Mesenchymal stem cell (in vitro differentiated cells and primary cell): ENCODE measurements around the gene FNDC10.

Experiments
- DNase-seq: peaks from one replicate; pipeline ENCODE4 v3.0.0-alpha.2; 2013
- H2AFZ ChIP-seq: one replicate; pipeline ENCODE4 v1.6.1; 2013; ENCODE audit warnings: low read depth, mild to moderate bottlenecking, control low read depth, inconsistent platforms, low read length, moderate library complexity
- H2AK5ac ChIP-seq: 2 replicates; pipeline ENCODE4 v1.6.1; 2013; ENCODE audit warnings: low read length, moderate library complexity, mild to moderate bottlenecking, inconsistent platforms; ENCODE audit not compliant: severe bottlenecking
- H2BK120ac ChIP-seq: one replicate; pipeline ENCODE4 v1.6.1; 2013; ENCODE audit warnings: low read depth, mild to moderate bottlenecking, inconsistent platforms, low read length, moderate library complexity
- H2BK12ac ChIP-seq, 2 experiments: one replicate each; pipeline ENCODE4 v1.6.1; 2013; ENCODE audit warnings: inconsistent platforms in 2 of 2, low read length in 2 of 2, mild to moderate bottlenecking in 2 of 2, moderate library complexity in 2 of 2, control low read depth in 1 of 2
- H2BK15ac ChIP-seq: one replicate; pipeline ENCODE4 v1.6.1; 2013; ENCODE audit warnings: mild to moderate bottlenecking, low read depth, inconsistent platforms; ENCODE audit not compliant: poor library complexity, severe bottlenecking
- H2BK5ac ChIP-seq: 2 replicates; pipeline ENCODE4 v1.6.1; 2013; ENCODE audit warnings: low read depth, mild to moderate bottlenecking, low read length, control low read depth, inconsistent platforms; ENCODE audit not compliant: poor library complexity, severe bottlenecking
- H3K14ac ChIP-seq, 2 experiments: one replicate each; pipeline ENCODE4 v1.6.1; 2013; ENCODE audit warnings: inconsistent platforms in 2 of 2, low read length in 2 of 2, control low read depth in 1 of 2, mild to moderate bottlenecking in 1 of 2, moderate library complexity in 1 of 2
- H3K18ac ChIP-seq, 2 experiments: one replicate each; pipeline ENCODE4 v1.6.1; 2013; ENCODE audit warnings: inconsistent platforms in 2 of 2, low read length in 2 of 2, control low read depth in 1 of 2, low read depth in 1 of 2, mild to moderate bottlenecking in 1 of 2
- H3K23ac ChIP-seq, 2 experiments: one replicate each; pipeline ENCODE4 v1.6.1; 2013; ENCODE audit warnings: inconsistent platforms in 2 of 2, low read length in 2 of 2, mild to moderate bottlenecking in 2 of 2, moderate library complexity in 2 of 2, control low read depth in 1 of 2
- H3K27ac ChIP-seq: 2 replicates; pipeline ENCODE4 v1.5.1; 2013; ENCODE audit warnings: mild to moderate bottlenecking, moderate library complexity, low read length, control low read depth, inconsistent platforms; ENCODE audit not compliant: poor library complexity, severe bottlenecking
- H3K27me3 ChIP-seq, 2 experiments: 2 replicates each; pipeline versions ENCODE4 v1.6.1 to v1.7.0; 2013; ENCODE audit warnings: low read length in 2 of 2, mild to moderate bottlenecking in 2 of 2, moderate library complexity in 2 of 2, control low read depth in 1 of 2, inconsistent platforms in 1 of 2; ENCODE audit not compliant: control insufficient read depth in 1 of 2, insufficient read depth in 1 of 2
- H3K36me3 ChIP-seq, 2 experiments: 2 replicates each; pipeline versions ENCODE4 v1.6.1 to v1.7.0; 2013; ENCODE audit warnings: low read length in 2 of 2, control low read depth in 1 of 2, inconsistent platforms in 1 of 2, low read depth in 1 of 2, mild to moderate bottlenecking in 1 of 2; ENCODE audit not compliant: insufficient read depth in 2 of 2, control insufficient read depth in 1 of 2
- H3K4ac ChIP-seq, 2 experiments: one replicate each; pipeline ENCODE4 v1.6.1; 2013; ENCODE audit warnings: inconsistent platforms in 2 of 2, low read length in 2 of 2, mild to moderate bottlenecking in 2 of 2, moderate library complexity in 2 of 2, control low read depth in 1 of 2, low read depth in 1 of 2
- H3K4me1 ChIP-seq: 2 replicates; pipeline ENCODE4 v1.6.1; 2013; ENCODE audit warnings: low read depth, low read length, control low read depth; ENCODE audit not compliant: control insufficient read depth, insufficient read depth
- H3K4me2 ChIP-seq: 2 replicates; pipeline ENCODE4 v1.6.1; 2013; ENCODE audit warnings: low read length, mild to moderate bottlenecking, inconsistent platforms; ENCODE audit not compliant: poor library complexity, severe bottlenecking
- H3K4me3 ChIP-seq, 2 experiments: 2 replicates each; pipeline versions ENCODE4 v1.5.1 to v1.7.0; 2013; ENCODE audit warnings: low read length in 2 of 2, mild to moderate bottlenecking in 2 of 2, control low read depth in 1 of 2, low read depth in 1 of 2; ENCODE audit not compliant: insufficient read depth in 1 of 2
- H3K79me1 ChIP-seq: replicated peaks from 2 replicates; pipeline ENCODE4 v1.6.1; 2013; ENCODE audit warnings: mild to moderate bottlenecking, control low read depth, low read length, inconsistent platforms; ENCODE audit not compliant: poor library complexity, severe bottlenecking
- H3K9ac ChIP-seq: 2 replicates; pipeline ENCODE4 v1.7.0; 2013; ENCODE audit warnings: mild to moderate bottlenecking, low read length, moderate library complexity
- H3K9me3 ChIP-seq: 2 replicates; pipeline ENCODE4 v1.7.0; 2013; ENCODE audit warnings: mild to moderate bottlenecking, low read length; ENCODE audit not compliant: control insufficient read depth
- H4K8ac ChIP-seq: one replicate; pipeline ENCODE4 v1.6.1; 2013; ENCODE audit warnings: inconsistent platforms, mild to moderate bottlenecking, low read length, moderate library complexity
- H4K91ac ChIP-seq: one replicate; pipeline ENCODE4 v1.6.1; 2013; ENCODE audit warnings: mild to moderate bottlenecking, low read length, inconsistent platforms
- WGBS: methylation state at CpG from one replicate; pipeline ENCODE4 v1.1.7; 2013; ENCODE audit warnings: mixed read lengths; 5-methylcytosine and 5-hydroxymethylcytosine counted together

FNDC10 gene

GRCh38 chr1:1563688-1564087 lies 36.2 kb downstream of the FNDC10 start:
- no peak overlapping the region for H4K91ac ChIP-seq
- H3K14ac ChIP-seq = no peak overlapping the region
- no peak overlapping the region for H3K4me2 ChIP-seq
- no peak overlapping the region for H4K8ac ChIP-seq
- H2BK120ac ChIP-seq = no peak overlapping the region
- peaks cover 25% of the 10 kb centered on the region for H3K79me1 ChIP-seq
- peaks cover 67 to 73% of the 10 kb centered on the region in 2 experiments for H3K36me3 ChIP-seq
- H3K27ac ChIP-seq = no peak overlapping the region
- no peaks in the 10 kb centered on the region for H3K9me3 ChIP-seq
- no peak overlapping the region for H3K23ac ChIP-seq
- H3K4ac ChIP-seq = no peak overlapping the region
- H2AK5ac ChIP-seq = no peak overlapping the region
- no peak overlapping the region for H2BK15ac ChIP-seq
- no peak overlapping the region for H3K9ac ChIP-seq
- no peak for DNase-seq
- no peak overlapping the region for H2BK5ac ChIP-seq
- H3K18ac ChIP-seq = no peak overlapping the region
- no peak overlapping the region for H3K4me3 ChIP-seq
- 96% methylated on average over 12 of the region's 12 CpGs for WGBS
- H3K4me1 ChIP-seq = peaks cover 8% of the 10 kb centered on the region
- no peak overlapping the region for H2AFZ ChIP-seq
- H2BK12ac ChIP-seq = no peak overlapping the region
- no peaks in the 10 kb centered on the region for H3K27me3 ChIP-seq

DNA sequence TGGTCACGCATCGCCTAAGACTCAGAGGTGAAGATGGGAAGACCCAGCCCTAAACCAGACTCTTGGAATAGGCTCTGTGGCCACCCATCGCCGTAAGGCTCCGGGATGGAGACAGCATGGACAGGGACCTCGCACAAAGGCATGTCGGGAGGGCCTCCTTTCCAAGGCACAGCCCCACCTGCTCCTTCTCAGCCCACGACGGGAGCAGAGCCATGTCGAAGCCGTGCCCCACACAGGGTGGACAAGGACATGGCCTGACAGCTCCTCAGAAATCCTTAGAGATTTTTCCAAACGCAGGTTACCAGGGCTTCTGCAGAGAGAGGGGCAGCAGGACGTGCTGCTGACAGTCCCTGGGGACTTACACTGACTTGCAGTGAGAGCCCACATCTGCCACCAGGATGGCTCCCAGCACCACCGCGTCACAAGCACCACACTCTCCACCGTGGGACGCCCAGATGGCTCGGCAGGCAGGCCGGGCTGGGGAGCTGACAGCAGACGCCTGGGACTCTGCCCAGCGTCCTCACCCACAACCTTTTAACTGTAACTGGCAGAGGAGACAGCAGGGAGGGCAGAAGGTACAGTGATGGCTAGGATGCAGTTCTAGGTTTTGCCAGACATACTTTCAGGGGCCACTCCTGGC lies 37.3 kb downstream of the FNDC10 start:
- Histone ChIP-seq H3K9me3 (no peaks in the 10 kb centered on the region), H3K18ac (no peak overlapping the region), H3K9ac (no peak overlapping the region), H3K4ac (no peak overlapping the region), H3K4me3 (no peak overlapping the region), H3K36me3 (peaks cover 72 to 79% of the 10 kb centered on the region in 2 experiments), H2BK12ac (no peak overlapping the region), H3K27ac (no peak overlapping the region), H2BK5ac (no peak overlapping the region), H2AK5ac (no peak overlapping the region), H4K91ac (no peak overlapping the region), H3K27me3 (no peaks in the 10 kb centered on the region), H3K23ac (no peak overlapping the region), H3K4me1 (peaks cover 8% of the 10 kb centered on the region), H4K8ac (no peak overlapping the region), H3K14ac (no peak overlapping the region), H3K4me2 (no peak overlapping the region), H2BK15ac (no peak overlapping the region), H2BK120ac (no peak overlapping the region), H3K79me1 (peaks cover 31% of the 10 kb centered on the region), H2AFZ (no peak overlapping the region)
- DNase-seq = no peak
- WGBS = 96% methylated on average over 19 of the region's 21 CpGs

- H3K23ac ChIP-seq = no peak overlapping the region
- H3K4me3 ChIP-seq = no peak overlapping the region
Observed at GRCh38 chr1:1561801-1562470, 38.0 kb downstream of the FNDC10 start.

DNA sequence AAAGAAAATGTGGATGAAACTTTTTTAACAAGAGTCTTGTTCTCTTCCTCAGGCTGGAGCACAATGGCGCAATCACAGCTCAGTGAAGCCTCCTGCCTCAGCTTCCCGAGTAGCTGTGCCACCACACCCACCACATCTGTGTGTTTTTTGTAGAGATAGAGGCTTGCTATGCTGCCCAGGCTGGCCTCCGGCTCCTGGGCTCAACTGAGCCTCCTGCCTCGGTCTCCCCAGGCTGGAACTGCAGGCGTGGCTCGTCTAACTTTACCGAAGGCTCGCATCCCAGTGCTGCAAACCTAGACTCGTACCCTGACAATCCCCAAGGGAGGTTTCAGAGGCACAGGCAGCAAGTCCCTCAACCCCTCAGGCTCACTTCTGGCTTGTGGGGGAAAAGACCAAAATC lies 39.8 kb downstream of the FNDC10 start:
- Histone ChIP-seq H3K27me3 (no peaks in the 10 kb centered on the region), H3K14ac (no peak overlapping the region), H2AK5ac (no peak overlapping the region), H3K4ac (no peak overlapping the region), H3K27ac (no peak overlapping the region), H2AFZ (no peak overlapping the region), H2BK5ac (no peak overlapping the region), H2BK12ac (no peak overlapping the region), H3K23ac (no peak overlapping the region), H3K18ac (no peak overlapping the region), H4K91ac (no peak overlapping the region), H3K36me3 (peaks cover 69 to 76% of the 10 kb centered on the region in 2 experiments), H3K9me3 (no peaks in the 10 kb centered on the region), H3K4me3 (no peak overlapping the region), H3K79me1 (peaks cover 37% of the 10 kb centered on the region), H2BK15ac (no peak overlapping the region), H3K9ac (no peak overlapping the region), H3K4me1 (peaks cover 6% of the 10 kb centered on the region), H2BK120ac (no peak overlapping the region), H3K4me2 (no peak overlapping the region), H4K8ac (no peak overlapping the region)
- WGBS = 99% methylated on average over 9 of the region's 9 CpGs
- DNase-seq = no peak

More at GRCh38 chr1:1561801-1562470, 38.0 kb downstream of the FNDC10 start:
- H3K27ac ChIP-seq = no peak overlapping the region
- no peak overlapping the region for H3K9ac ChIP-seq
- H3K4ac ChIP-seq = no peak overlapping the region
- no peak overlapping the region for H2AFZ ChIP-seq
- no peak overlapping the region for H3K4me2 ChIP-seq
- H2AK5ac ChIP-seq = no peak overlapping the region
- H2BK120ac ChIP-seq = no peak overlapping the region
- H3K79me1 ChIP-seq = peaks cover 32% of the 10 kb centered on the region
- WGBS = 97% methylated on average over 13 of the region's 15 CpGs
- no peaks in the 10 kb centered on the region for H3K9me3 ChIP-seq
- no peak for DNase-seq
- no peak overlapping the region for H4K91ac ChIP-seq
- H3K27me3 ChIP-seq = no peaks in the 10 kb centered on the region
- no peak overlapping the region for H2BK12ac ChIP-seq
- H2BK5ac ChIP-seq = no peak overlapping the region
- H4K8ac ChIP-seq = no peak overlapping the region
- H3K18ac ChIP-seq = no peak overlapping the region
- H2BK15ac ChIP-seq = no peak overlapping the region
- H3K4me1 ChIP-seq = peaks cover 2% of the 10 kb centered on the region
- H3K36me3 ChIP-seq = peaks cover 70 to 76% of the 10 kb centered on the region in 2 experiments
- no peak overlapping the region for H3K14ac ChIP-seq
